Measurements from ENCODE around the gene PLPP1. TPM values are rescaled to one million over a fixed set of nuclear protein-coding genes. Genes with fewer than 3 reads are reported as not detected.

PLPP1 gene
- total RNA-seq, 2 donors from 2014 or later, result 4.9 to 5.7 TPM

DNA sequence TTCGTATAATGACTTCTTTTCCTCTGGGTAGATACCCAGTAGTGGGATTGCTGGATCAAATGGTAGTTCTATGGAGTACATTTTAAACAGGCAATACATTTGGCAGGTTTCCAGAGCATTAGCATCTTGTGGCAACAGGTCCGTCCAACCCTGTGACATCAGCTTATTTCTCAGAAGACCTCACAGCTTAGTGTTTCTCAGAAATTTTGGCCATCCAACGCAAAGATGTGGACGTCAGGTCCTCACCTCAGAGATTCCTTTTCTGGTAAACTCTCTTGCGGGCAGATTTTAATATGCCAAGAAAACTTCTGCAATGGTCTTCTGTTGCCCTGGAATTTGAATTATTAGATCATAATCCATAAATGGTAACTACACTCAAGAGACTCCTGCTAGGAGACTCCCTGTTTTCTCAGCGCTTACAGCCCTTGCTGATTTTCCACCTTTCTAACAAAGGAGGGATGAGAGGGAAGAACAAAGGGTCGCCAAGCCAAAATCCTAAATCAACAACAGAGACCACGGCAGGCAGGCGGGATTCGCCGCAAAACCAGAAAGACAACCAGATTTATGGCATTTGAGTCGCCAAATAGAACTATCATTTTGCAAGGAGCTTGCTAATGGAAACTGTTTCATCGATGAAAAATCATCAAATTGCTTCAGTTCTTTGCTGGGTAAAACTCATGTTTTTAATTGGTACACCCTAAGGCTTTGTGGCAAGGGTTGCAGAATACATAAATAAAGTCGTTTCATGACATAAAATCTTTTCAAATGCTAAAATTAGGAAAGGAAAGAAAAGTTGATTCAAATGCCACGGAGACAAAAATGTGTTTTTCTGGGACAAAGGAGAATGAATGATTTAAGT is 34.1 kb upstream of the PLPP1 start:
- H3K36me3 Mint-ChIP-seq (ENCODE audit: low read depth), result peaks cover 2% of the 10 kb centered on the region
- H3K9me3 ChIP-seq (ENCODE audit: control insufficient read depth, low read length, poor library complexity, severe bottlenecking), result no peaks in the 10 kb centered on the region
- H3K4me1 Mint-ChIP-seq, result no peaks in the 10 kb centered on the region
- ATAC-seq (no peak), DNase-seq (no peak)
- H3K4me3 Mint-ChIP-seq, result no peak overlapping the region
- peaks cover 4% of the 10 kb centered on the region for H3K27me3 Mint-ChIP-seq
- no peak overlapping the region for H3K27ac Mint-ChIP-seq

- ATAC-seq (no peak), DNase-seq (no peak)
- Mint-ChIP-seq H3K27ac (peak overlapping the region; percentile 39), H3K27me3 (no peaks in the 10 kb centered on the region), H3K4me3 (no peak overlapping the region), H3K36me3 (ENCODE audit: low read depth) (no peaks in the 10 kb centered on the region), H3K4me1 (no peaks in the 10 kb centered on the region)
- H3K9me3 ChIP-seq (ENCODE audit: control insufficient read depth, low read length, poor library complexity, severe bottlenecking), result no peaks in the 10 kb centered on the region
Observed at GRCh38 chr5:55564721-55565120, 30.0 kb upstream of the PLPP1 start.

DNA sequence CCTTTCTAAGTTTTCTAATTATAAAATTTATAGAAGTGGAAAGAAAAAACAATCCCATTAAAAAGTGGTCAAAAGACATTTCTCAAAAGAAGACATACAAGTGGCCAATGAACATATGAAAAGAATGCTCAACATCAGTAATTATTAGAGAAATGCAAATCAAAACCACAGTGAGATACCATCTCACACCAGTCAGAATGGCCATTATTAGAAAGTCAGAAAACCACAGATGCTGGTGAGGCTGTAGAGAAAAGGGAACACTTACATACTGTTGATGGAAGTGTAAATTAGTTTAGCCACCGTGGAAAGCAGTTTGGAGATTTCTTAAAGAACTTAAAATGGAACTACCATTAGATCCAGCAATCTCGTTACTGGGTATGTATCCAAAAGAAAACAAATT is 23.7 kb upstream of the PLPP1 start:
- no peaks in the 10 kb centered on the region for H3K27me3 Mint-ChIP-seq
- H3K36me3 Mint-ChIP-seq (ENCODE audit: low read depth), result no peaks in the 10 kb centered on the region
- H3K9me3 ChIP-seq (ENCODE audit: control insufficient read depth, low read length, poor library complexity, severe bottlenecking), result no peaks in the 10 kb centered on the region
- DNase-seq (no peak), ATAC-seq (no peak)
- H3K4me1 Mint-ChIP-seq, result no peaks in the 10 kb centered on the region
- H3K4me3 Mint-ChIP-seq, result no peak overlapping the region
- no peak overlapping the region for H3K27ac Mint-ChIP-seq

GRCh38 chr5:55557123-55557522 is 22.4 kb upstream of the PLPP1 start:
- DNase-seq (no peak), ATAC-seq (no peak)
- H3K4me1 Mint-ChIP-seq, result no peaks in the 10 kb centered on the region
- H3K9me3 ChIP-seq (ENCODE audit: control insufficient read depth, low read length, poor library complexity, severe bottlenecking), result no peaks in the 10 kb centered on the region
- no peaks in the 10 kb centered on the region for H3K27me3 Mint-ChIP-seq
- H3K27ac Mint-ChIP-seq, result no peak overlapping the region
- no peaks in the 10 kb centered on the region for H3K36me3 Mint-ChIP-seq (ENCODE audit: low read depth)
- no peak overlapping the region for H3K4me3 Mint-ChIP-seq

- Mint-ChIP-seq H3K4me1 (peaks cover 2% of the 10 kb centered on the region), H3K27ac (no peak overlapping the region), H3K4me3 (no peak overlapping the region), H3K36me3 (ENCODE audit: low read depth) (no peaks in the 10 kb centered on the region), H3K27me3 (peaks cover 12% of the 10 kb centered on the region)
- ATAC-seq (no peak), DNase-seq (no peak)
- H3K9me3 ChIP-seq (ENCODE audit: control insufficient read depth, low read length, poor library complexity, severe bottlenecking), result no peaks in the 10 kb centered on the region
Observed at GRCh38 chr5:55554585-55555202, 19.9 kb upstream of the PLPP1 start.

DNA sequence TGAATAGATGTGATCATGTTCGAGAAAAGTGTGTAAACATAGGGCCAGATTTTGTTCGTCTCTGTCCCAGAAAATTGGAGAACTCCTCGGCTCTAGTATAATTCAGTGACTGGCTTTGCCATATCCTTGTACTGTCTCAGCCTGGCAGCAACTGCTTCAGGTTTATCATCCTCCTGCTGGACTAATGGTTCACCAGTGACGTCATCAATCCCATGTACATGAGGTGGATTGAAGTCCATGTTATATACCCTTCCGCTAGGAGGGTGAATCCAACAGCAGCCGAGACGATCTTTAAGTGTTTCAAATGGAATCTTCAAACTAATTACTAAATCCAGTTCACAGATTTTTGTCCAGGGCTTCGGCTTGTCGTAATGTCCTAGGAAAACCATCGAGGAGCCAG is 17.1 kb upstream of the PLPP1 start:
- no peaks in the 10 kb centered on the region for H3K9me3 ChIP-seq (ENCODE audit: control insufficient read depth, low read length, poor library complexity, severe bottlenecking)
- ATAC-seq (no peak), DNase-seq (no peak)
- Mint-ChIP-seq H3K4me1 (peaks cover 2% of the 10 kb centered on the region), H3K36me3 (ENCODE audit: low read depth) (no peaks in the 10 kb centered on the region), H3K4me3 (no peak overlapping the region), H3K27ac (no peak overlapping the region), H3K27me3 (peaks cover 27% of the 10 kb centered on the region)

GRCh38 chr5:55551358-55551757 is 16.6 kb upstream of the PLPP1 start:
- H3K4me3 Mint-ChIP-seq, result no peak overlapping the region
- peaks cover 27% of the 10 kb centered on the region for H3K27me3 Mint-ChIP-seq
- H3K27ac Mint-ChIP-seq, result no peak overlapping the region
- H3K9me3 ChIP-seq (ENCODE audit: control insufficient read depth, low read length, poor library complexity, severe bottlenecking), result no peaks in the 10 kb centered on the region
- no peaks in the 10 kb centered on the region for H3K36me3 Mint-ChIP-seq (ENCODE audit: low read depth)
- ATAC-seq (no peak), DNase-seq (no peak)
- H3K4me1 Mint-ChIP-seq, result peaks cover 2% of the 10 kb centered on the region

DNA sequence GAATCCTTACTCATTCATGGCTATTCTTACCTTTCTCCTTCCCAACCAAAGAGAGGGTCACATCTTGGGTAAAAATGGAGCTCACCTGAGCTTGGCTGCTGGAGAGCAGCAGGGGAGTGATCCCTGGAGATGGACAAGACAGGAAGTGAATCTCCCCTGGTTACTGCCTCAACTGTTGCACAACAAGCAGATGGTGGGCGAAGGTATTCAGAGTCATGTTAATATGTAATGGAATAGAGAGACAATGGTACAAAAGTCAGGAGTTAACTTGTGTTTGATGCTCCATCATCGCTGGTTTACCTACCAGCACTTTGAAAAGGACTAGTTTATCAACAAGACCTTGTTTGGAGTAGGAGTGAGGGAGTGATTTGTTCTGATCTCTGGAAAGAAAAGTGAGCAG is 13.0 kb upstream of the PLPP1 start:
- DNase-seq, result no peak
- H3K27me3 Mint-ChIP-seq, result peaks cover 27% of the 10 kb centered on the region
- H3K27ac Mint-ChIP-seq, result no peak overlapping the region
- no peaks in the 10 kb centered on the region for H3K36me3 Mint-ChIP-seq (ENCODE audit: low read depth)
- no peak for ATAC-seq
- H3K9me3 ChIP-seq (ENCODE audit: control insufficient read depth, low read length, poor library complexity, severe bottlenecking), result no peaks in the 10 kb centered on the region
- no peak overlapping the region for H3K4me3 Mint-ChIP-seq
- H3K4me1 Mint-ChIP-seq, result peaks cover 2% of the 10 kb centered on the region

GRCh38 chr5:55546947-55547346 is 12.2 kb upstream of the PLPP1 start:
- no peaks in the 10 kb centered on the region for H3K9me3 ChIP-seq (ENCODE audit: control insufficient read depth, low read length, poor library complexity, severe bottlenecking)
- peaks cover 27% of the 10 kb centered on the region for H3K27me3 Mint-ChIP-seq
- H3K4me1 Mint-ChIP-seq, result peaks cover 2% of the 10 kb centered on the region
- H3K36me3 Mint-ChIP-seq (ENCODE audit: low read depth), result no peaks in the 10 kb centered on the region
- no peak overlapping the region for H3K27ac Mint-ChIP-seq
- no peak overlapping the region for H3K4me3 Mint-ChIP-seq
- DNase-seq, result no peak
- ATAC-seq, result no peak

- peaks cover 11% of the 10 kb centered on the region for H3K27me3 Mint-ChIP-seq
- peaks cover 16% of the 10 kb centered on the region for H3K4me1 Mint-ChIP-seq
- no peaks in the 10 kb centered on the region for H3K9me3 ChIP-seq (ENCODE audit: control insufficient read depth, low read length, poor library complexity, severe bottlenecking)
- no peaks in the 10 kb centered on the region for H3K36me3 Mint-ChIP-seq (ENCODE audit: low read depth)
- H3K4me3 Mint-ChIP-seq, result no peak overlapping the region
- DNase-seq (no peak), ATAC-seq (no peak)
- H3K27ac Mint-ChIP-seq, result no peak overlapping the region
Observed at GRCh38 chr5:55544341-55544740, 9.6 kb upstream of the PLPP1 start.

GRCh38 chr5:55541056-55541635 is 6.4 kb upstream of the PLPP1 start:
- H3K4me1 Mint-ChIP-seq, result peaks cover 19% of the 10 kb centered on the region
- no peaks in the 10 kb centered on the region for H3K36me3 Mint-ChIP-seq (ENCODE audit: low read depth)
- no peaks in the 10 kb centered on the region for H3K27me3 Mint-ChIP-seq
- peak overlapping the region; percentile 63 for H3K27ac Mint-ChIP-seq
- DNase-seq (no peak), ATAC-seq (peak; percentile 28)
- H3K9me3 ChIP-seq (ENCODE audit: control insufficient read depth, low read length, poor library complexity, severe bottlenecking), result no peaks in the 10 kb centered on the region
- peak overlapping the region; percentile 69 for H3K4me3 Mint-ChIP-seq

GRCh38 chr5:55540525-55540924 is 5.8 kb upstream of the PLPP1 start:
- Mint-ChIP-seq H3K4me1 (peaks cover 21% of the 10 kb centered on the region), H3K27ac (peak overlapping the region; percentile 63), H3K4me3 (no peak overlapping the region), H3K36me3 (ENCODE audit: low read depth) (no peaks in the 10 kb centered on the region), H3K27me3 (no peaks in the 10 kb centered on the region)
- DNase-seq, result no peak
- ATAC-seq, result no peak
- H3K9me3 ChIP-seq (ENCODE audit: control insufficient read depth, low read length, poor library complexity, severe bottlenecking), result no peaks in the 10 kb centered on the region

GRCh38 chr5:55540024-55540423 is 5.3 kb upstream of the PLPP1 start:
- H3K27ac Mint-ChIP-seq, result peak overlapping the region; percentile 63
- no peak overlapping the region for H3K4me3 Mint-ChIP-seq
- DNase-seq (no peak), ATAC-seq (no peak)
- H3K36me3 Mint-ChIP-seq (ENCODE audit: low read depth), result no peaks in the 10 kb centered on the region
- H3K9me3 ChIP-seq (ENCODE audit: control insufficient read depth, low read length, poor library complexity, severe bottlenecking), result no peaks in the 10 kb centered on the region
- no peaks in the 10 kb centered on the region for H3K27me3 Mint-ChIP-seq
- peaks cover 24% of the 10 kb centered on the region for H3K4me1 Mint-ChIP-seq
